CD14-positive monocyte (primary cell): ENCODE results near the gene SUCLG2. TPM values are rescaled to one million over a fixed set of nuclear protein-coding genes. Genes with fewer than 3 reads are reported as not detected.

Experiments
- DNase-seq, 3 donors: peaks; one replicate each; pipeline ENCODE4 v3.0.0-alpha.2; 2011 to 2022
- H2AFZ ChIP-seq: 2 replicates; pipeline ENCODE4 v1.6.0; 2012; ENCODE audit warnings: mild to moderate bottlenecking, low read depth, low read length, inconsistent platforms; ENCODE audit not compliant: insufficient read depth, poor library complexity, severe bottlenecking
- H3K27ac ChIP-seq, 2 donors: 1 replicate in 1 of 2; 2 replicates in 1 of 2; pipeline ENCODE4 v1.5.1; 2012 to 2013; ENCODE audit warnings: low read length in 2 of 2, control low read depth in 1 of 2, inconsistent platforms in 1 of 2, low read depth in 1 of 2, mild to moderate bottlenecking in 1 of 2
- H3K27me3 ChIP-seq, 2 donors: one replicate each; pipeline versions ENCODE4 v1.6.0 to v1.6.1; 2011 to 2013; ENCODE audit warnings: low read length in 2 of 2; ENCODE audit not compliant: control insufficient read depth in 2 of 2, insufficient read depth in 2 of 2
- H3K36me3 ChIP-seq, 2 donors: replicated peaks in 1 of 2; 1 replicate in 1 of 2; 2 replicates in 1 of 2; pipeline versions ENCODE4 v1.5.1 to v1.6.1; 2012 to 2013; ENCODE audit warnings: low read length in 2 of 2, control low read depth in 1 of 2, inconsistent platforms in 1 of 2, mild to moderate bottlenecking in 1 of 2; ENCODE audit not compliant: insufficient read depth in 2 of 2, control insufficient read depth in 1 of 2
- H3K4me1 ChIP-seq, 2 donors: 1 replicate in 1 of 2; 2 replicates in 1 of 2; pipeline versions ENCODE4 v1.5.1 to v1.6.1; 2012 to 2013; ENCODE audit warnings: low read length in 2 of 2, control low read depth in 1 of 2, inconsistent platforms in 1 of 2, mild to moderate bottlenecking in 1 of 2, moderate library complexity in 1 of 2; ENCODE audit not compliant: insufficient read depth in 2 of 2, control insufficient read depth in 1 of 2
- H3K4me2 ChIP-seq: replicated peaks from 2 replicates; pipeline ENCODE3; 2012; ENCODE audit warnings: low read length, moderate library complexity, mild to moderate bottlenecking; ENCODE audit not compliant: poor library complexity, severe bottlenecking; ENCODE audit errors: extremely low read depth
- H3K4me3 ChIP-seq, 3 experiments: fragments of 200-600 bp in 1 of 3; sonication (generic) in 1 of 3; replicated peaks in 1 of 3; 1 replicate in 2 of 3; 2 replicates in 1 of 3; pipeline ENCODE4 v1.5.1; 2011 to 2013; ENCODE audit warnings: low read length in 3 of 3, mild to moderate bottlenecking in 3 of 3, control low read depth in 2 of 3, low read depth in 2 of 3, inconsistent platforms in 1 of 3, moderate library complexity in 1 of 3
- H3K79me2 ChIP-seq: 2 replicates; pipeline ENCODE4 v1.6.0; 2012; ENCODE audit warnings: mild to moderate bottlenecking, control low read depth, inconsistent platforms, low read length, moderate library complexity; ENCODE audit not compliant: insufficient read depth
- H3K9ac ChIP-seq: 2 replicates; pipeline ENCODE4 v1.6.0; 2017; ENCODE audit warnings: low read length, mild to moderate bottlenecking; ENCODE audit not compliant: insufficient read depth, poor library complexity, severe bottlenecking
- H3K9me3 ChIP-seq, 2 donors: replicated peaks in 1 of 2; 1 replicate in 1 of 2; 2 replicates in 1 of 2; pipeline versions ENCODE4 v1.5.1 to v1.6.1; 2012 to 2013; ENCODE audit warnings: low read length in 2 of 2, control low read depth in 1 of 2; ENCODE audit not compliant: control insufficient read depth in 1 of 2, insufficient read depth in 1 of 2
- H4K20me1 ChIP-seq: 2 replicates; pipeline ENCODE4 v1.6.0; 2012; ENCODE audit warnings: mild to moderate bottlenecking, low read length, control low read depth, moderate library complexity; ENCODE audit not compliant: insufficient read depth
- H3K27ac Mint-ChIP-seq, 7 donors: one replicate each; pipeline ENCODE4 v1.8.0; 2020; ENCODE audit warnings: mild to moderate bottlenecking in 7 of 7, mixed read lengths in 7 of 7, moderate library complexity in 6 of 7, inconsistent platforms in 2 of 7
- H3K27me3 Mint-ChIP-seq, 3 donors: one replicate each; pipeline ENCODE4 v1.8.0; 2021 to 2022; ENCODE audit warnings: low read depth in 3 of 3, mild to moderate bottlenecking in 3 of 3, mixed read lengths in 3 of 3, moderate library complexity in 3 of 3, inconsistent platforms in 1 of 3
- H3K36me3 Mint-ChIP-seq, 2 donors: one replicate each; pipeline ENCODE4 v1.8.0; 2020; ENCODE audit warnings: mixed read lengths in 2 of 2, inconsistent platforms in 1 of 2, mild to moderate bottlenecking in 1 of 2
- H3K4me1 Mint-ChIP-seq: one replicate; pipeline ENCODE4 v1.8.0; 2020; ENCODE audit warnings: mild to moderate bottlenecking, mixed read lengths
- H3K4me3 Mint-ChIP-seq, 2 donors: one replicate each; pipeline ENCODE4 v1.8.0; 2020; ENCODE audit warnings: mild to moderate bottlenecking in 2 of 2, mixed read lengths in 2 of 2, moderate library complexity in 1 of 2
- H3K9me3 Mint-ChIP-seq, 7 donors: one replicate each; pipeline ENCODE4 v1.8.0; 2020 to 2022; ENCODE audit warnings: mixed read lengths in 7 of 7, mild to moderate bottlenecking in 6 of 7, moderate library complexity in 6 of 7, inconsistent platforms in 2 of 7
- WGBS: methylation state at CpG from one replicate; pipeline ENCODE4 v1.1.5; 2013; ENCODE audit warnings: missing lambda C conversion rate; ENCODE audit not compliant: insufficient coverage; 5-methylcytosine and 5-hydroxymethylcytosine counted together
- intact Hi-C, 2 donors: fragments of 100-400 bp; cut with micrococcal nuclease; formaldehyde crosslinking; loops; one replicate each; pipeline versions ENCODE4 v1.15.0 to v1.15.1; 2023
- polyA plus RNA-seq, 3 donors: library from polyadenylated mRNA; depleted of rRNA in 1 of 3; unstranded in 2 of 3; stranded (reverse) in 1 of 3; fragments of 300-500 nt in 2 of 3; fragments of >200 nt in 1 of 3; fragmentation: Illumina TruSeq in 2 of 3; gene quantifications; 1 replicate in 2 of 3; 2 replicates in 1 of 3; pipeline ENCODE4 v1.2.3, GENCODE V29; 2012 to 2021
- TF ChIP-seq, protein P1 (sequence below): fragments of 200-600 bp; IDR thresholded peaks from one replicate; pipeline ENCODE4 v1.8.0; 2022; ENCODE audit warnings: antibody characterized with exemption, mild to moderate bottlenecking

The SUCLG2 gene
- polyA plus RNA-seq, 3 donors, result 10.8 to 37.5 (median 32.9) TPM

DNA sequence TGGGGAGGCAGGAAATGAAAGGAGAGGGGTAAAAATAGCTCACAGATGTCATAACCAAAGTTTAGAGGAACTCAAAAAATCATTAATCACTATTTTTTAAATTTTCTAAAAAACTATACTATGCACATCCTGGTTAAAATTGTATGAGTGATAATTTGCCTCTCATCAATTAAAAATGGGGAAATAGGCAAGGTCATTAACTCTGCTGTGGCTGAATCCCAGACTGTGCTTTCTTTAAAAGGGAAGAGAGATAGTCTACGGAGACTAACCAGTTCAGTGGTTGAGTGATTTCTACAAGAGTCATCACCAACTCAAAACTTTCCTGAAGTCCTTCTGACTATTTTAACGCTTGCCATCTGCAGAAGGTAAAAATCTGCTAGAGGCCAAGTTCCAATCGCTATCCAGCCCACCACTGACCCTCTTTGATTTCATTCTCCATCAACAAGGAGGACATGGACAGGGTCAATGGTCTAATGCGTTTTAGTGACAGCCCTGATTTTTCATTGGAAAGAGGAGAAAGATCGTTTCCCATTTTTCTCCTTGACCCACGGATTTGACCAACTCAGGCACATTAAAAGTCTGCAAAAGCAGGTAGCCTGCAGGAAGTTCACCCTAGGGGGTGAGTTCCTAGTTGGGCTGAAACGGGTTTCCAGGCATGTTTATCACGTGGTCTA lies 850 bp downstream of the SUCLG2 start:
- peak overlapping the region; percentile 90 for H3K9ac ChIP-seq
- peak overlapping the region; percentile 82 to 83 for H3K4me3 Mint-ChIP-seq
- TF ChIP-seq, protein P1, sequence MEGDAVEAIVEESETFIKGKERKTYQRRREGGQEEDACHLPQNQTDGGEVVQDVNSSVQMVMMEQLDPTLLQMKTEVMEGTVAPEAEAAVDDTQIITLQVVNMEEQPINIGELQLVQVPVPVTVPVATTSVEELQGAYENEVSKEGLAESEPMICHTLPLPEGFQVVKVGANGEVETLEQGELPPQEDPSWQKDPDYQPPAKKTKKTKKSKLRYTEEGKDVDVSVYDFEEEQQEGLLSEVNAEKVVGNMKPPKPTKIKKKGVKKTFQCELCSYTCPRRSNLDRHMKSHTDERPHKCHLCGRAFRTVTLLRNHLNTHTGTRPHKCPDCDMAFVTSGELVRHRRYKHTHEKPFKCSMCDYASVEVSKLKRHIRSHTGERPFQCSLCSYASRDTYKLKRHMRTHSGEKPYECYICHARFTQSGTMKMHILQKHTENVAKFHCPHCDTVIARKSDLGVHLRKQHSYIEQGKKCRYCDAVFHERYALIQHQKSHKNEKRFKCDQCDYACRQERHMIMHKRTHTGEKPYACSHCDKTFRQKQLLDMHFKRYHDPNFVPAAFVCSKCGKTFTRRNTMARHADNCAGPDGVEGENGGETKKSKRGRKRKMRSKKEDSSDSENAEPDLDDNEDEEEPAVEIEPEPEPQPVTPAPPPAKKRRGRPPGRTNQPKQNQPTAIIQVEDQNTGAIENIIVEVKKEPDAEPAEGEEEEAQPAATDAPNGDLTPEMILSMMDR, result no peak
- intact Hi-C loops, result no loop called here
- H3K4me1 Mint-ChIP-seq, result peaks cover 53% of the 10 kb centered on the region
- peaks cover 10 to 33% (median 31%) of the 10 kb centered on the region in 3 donors for H3K27me3 Mint-ChIP-seq
- H3K9me3 Mint-ChIP-seq, result peaks cover 0 to 12% (median 9%) of the 10 kb centered on the region in 7 donors
- WGBS, result 18% methylated on average over 4 of the region's 8 CpGs
- peak in 1 of 3 donors; percentile 6 for DNase-seq
- H3K4me3 ChIP-seq, result peak overlapping the region; percentile 67 to 88 (median 82)
- H3K27me3 ChIP-seq, result peaks cover 22% of the 10 kb centered on the region in 2 donors
- peak overlapping the region; percentile 40 to 76 (median 59) for H3K27ac Mint-ChIP-seq
- peaks cover 35% of the 10 kb centered on the region for H4K20me1 ChIP-seq
- peaks cover 16 to 20% of the 10 kb centered on the region in 2 donors for H3K36me3 Mint-ChIP-seq
- peaks cover 0 to 5% of the 10 kb centered on the region in 2 donors for H3K36me3 ChIP-seq
- peaks cover 27 to 34% of the 10 kb centered on the region in 2 donors for H3K4me1 ChIP-seq
- H3K9me3 ChIP-seq, result peaks cover 0 to 4% of the 10 kb centered on the region in 2 donors
- peak overlapping the region; percentile 63 to 90 for H3K27ac ChIP-seq
- H2AFZ ChIP-seq, result peak overlapping the region; percentile 92
- peaks cover 31% of the 10 kb centered on the region for H3K79me2 ChIP-seq
- H3K4me2 ChIP-seq, result peak overlapping the region; percentile 81

DNA sequence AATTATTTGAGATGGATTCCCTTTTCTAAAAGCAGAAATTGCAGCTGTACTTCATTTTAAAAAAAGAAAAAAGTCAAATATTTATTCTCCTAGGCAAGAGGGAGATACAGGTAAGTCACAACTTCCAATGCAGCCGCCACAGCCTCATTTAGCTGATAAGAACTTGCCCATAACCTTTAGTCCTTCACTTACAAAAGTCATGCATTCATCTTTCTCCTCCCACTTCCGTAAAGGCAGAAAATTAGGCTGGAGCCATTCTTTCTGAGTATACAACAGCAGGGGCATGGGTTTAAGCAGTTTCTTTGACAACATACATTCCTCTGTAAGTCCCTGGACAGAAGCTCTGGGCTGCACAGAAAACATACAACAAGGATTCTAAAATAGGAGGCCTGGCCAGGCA lies 4.3 kb downstream of the SUCLG2 start:
- no peak overlapping the region for H3K27ac ChIP-seq
- no peaks in the 10 kb centered on the region for H3K27me3 ChIP-seq
- H3K27me3 Mint-ChIP-seq, result peaks cover 0 to 4% (median 3%) of the 10 kb centered on the region in 3 donors
- TF ChIP-seq, protein P1, result no peak
- H3K36me3 Mint-ChIP-seq, result peaks cover 14 to 26% of the 10 kb centered on the region in 2 donors
- H3K36me3 ChIP-seq, result peaks cover 0 to 15% of the 10 kb centered on the region in 2 donors
- intact Hi-C loops, result no loop called here
- H3K27ac Mint-ChIP-seq, result peak overlapping the region in 1 of 7 donors; percentile 10
- no peaks in the 10 kb centered on the region for H3K9me3 ChIP-seq
- H3K4me1 Mint-ChIP-seq, result peaks cover 42% of the 10 kb centered on the region
- H4K20me1 ChIP-seq, result peaks cover 55% of the 10 kb centered on the region
- no peak for DNase-seq
- H3K9ac ChIP-seq, result no peak overlapping the region
- no CpG with 5 or more reads among the region's 2 CpGs for WGBS
- peaks cover 0 to 8% (median 3%) of the 10 kb centered on the region in 7 donors for H3K9me3 Mint-ChIP-seq
- no peak overlapping the region for H3K4me2 ChIP-seq
- no peak overlapping the region for H3K4me3 Mint-ChIP-seq
- H3K4me1 ChIP-seq, result peaks cover 18 to 22% of the 10 kb centered on the region in 2 donors
- peaks cover 37% of the 10 kb centered on the region for H3K79me2 ChIP-seq
- no peak overlapping the region for H2AFZ ChIP-seq
- no peak overlapping the region for H3K4me3 ChIP-seq
